GM23248 (cell line): ENCODE measurements around the gene MICAL2. TPM values are rescaled to one million over a fixed set of nuclear protein-coding genes. Genes with fewer than 3 reads are reported as not detected.

Experiments
- DNase-seq: peaks from one replicate; pipeline ENCODE4 v3.0.0-alpha.2; 2015
- H2AFZ ChIP-seq: fragments of 200-600 bp; sonication (generic); 2 replicates; pipeline ENCODE4 v1.6.1; 2016; ENCODE audit warnings: antibody characterized with exemption
- H3F3A ChIP-seq: fragments of 200-600 bp; sonication (generic); 2 replicates; pipeline ENCODE4 v1.6.1; 2016; ENCODE audit warnings: mild to moderate bottlenecking, antibody characterized with exemption, mixed run types; ENCODE audit not compliant: insufficient read depth
- H3K27ac ChIP-seq: fragments of 200-600 bp; sonication (generic); 2 replicates; pipeline ENCODE4 v1.5.1; 2016; ENCODE audit warnings: mild to moderate bottlenecking
- H3K27me3 ChIP-seq: fragments of 200-600 bp; sonication (generic); replicated peaks from 2 replicates; pipeline ENCODE4 v1.6.1; 2016; ENCODE audit warnings: mild to moderate bottlenecking; ENCODE audit not compliant: insufficient read depth
- H3K36me3 ChIP-seq: fragments of 200-600 bp; sonication (generic); 2 replicates; pipeline ENCODE4 v1.6.1; 2016; ENCODE audit warnings: low read depth, mild to moderate bottlenecking
- H3K4me1 ChIP-seq: fragments of 200-600 bp; sonication (generic); 2 replicates; pipeline ENCODE4 v1.6.1; 2016; ENCODE audit warnings: mild to moderate bottlenecking; ENCODE audit not compliant: insufficient read depth
- H3K4me2 ChIP-seq: fragments of 200-600 bp; sonication (generic); one replicate; pipeline ENCODE4 v1.6.1; 2016; ENCODE audit warnings: mild to moderate bottlenecking; ENCODE audit not compliant: unreplicated experiment
- H3K4me3 ChIP-seq: fragments of 200-600 bp; sonication (generic); 2 replicates; pipeline ENCODE4 v1.5.1; 2016; ENCODE audit warnings: mild to moderate bottlenecking
- H3K79me2 ChIP-seq: fragments of 200-600 bp; sonication (generic); 2 replicates; pipeline ENCODE4 v1.6.1; 2016; ENCODE audit warnings: mild to moderate bottlenecking; ENCODE audit not compliant: insufficient read depth
- H3K9ac ChIP-seq: fragments of 200-600 bp; sonication (generic); 2 replicates; pipeline ENCODE4 v1.6.1; 2016; ENCODE audit warnings: mild to moderate bottlenecking
- H3K9me2 ChIP-seq: fragments of 200-600 bp; sonication (generic); 2 replicates; pipeline ENCODE4 v1.6.1; 2016; ENCODE audit warnings: mixed run types, mild to moderate bottlenecking, moderate library complexity; ENCODE audit not compliant: insufficient read depth
- H3K9me3 ChIP-seq: fragments of 200-600 bp; sonication (generic); one replicate; pipeline ENCODE4 v1.6.1; 2017; ENCODE audit warnings: low read depth
- H4K20me1 ChIP-seq: fragments of 200-600 bp; sonication (generic); 2 replicates; pipeline ENCODE4 v1.6.0; 2016; ENCODE audit not compliant: insufficient read depth
- EZH2 ChIP-seq: fragments of 200-600 bp; sonication (generic); IDR thresholded peaks from 2 replicates; pipeline ENCODE4 v1.6.1; 2018; ENCODE audit warnings: antibody characterized with exemption, mild to moderate bottlenecking; ENCODE audit not compliant: insufficient read depth, poor library complexity, severe bottlenecking
- EZH2phosphoT487 ChIP-seq: fragments of 200-600 bp; sonication (generic); IDR thresholded peaks from 2 replicates; pipeline ENCODE4 v1.6.1; 2018; ENCODE audit warnings: antibody characterized with exemption, moderate library complexity, mild to moderate bottlenecking, low read depth; ENCODE audit not compliant: insufficient read depth
- WGBS, 2 experiments: methylation state at CpG; one replicate each; pipeline ENCODE4 v1.1.6; 2015 to 2017; ENCODE audit warnings: low lambda C conversion rate in 2 of 2, low coverage in 1 of 2; ENCODE audit errors: missing lambda C conversion rate in 2 of 2; 5-methylcytosine and 5-hydroxymethylcytosine counted together
- in situ Hi-C: fragments of 300-500 bp; cut with MboI; formaldehyde crosslinking; loops from 2 replicates; pipeline ENCODE4 v1.15.0; 2020
- polyA plus RNA-seq: library from polyadenylated mRNA; unstranded; fragments of >200 nt; fragmentation: Nextera tagmentation; extraction: Ambion mirVana; gene quantifications from 2 replicates; pipeline ENCODE4 v1.2.1, GENCODE V29; 2016
- total RNA-seq: library from RNA; depleted of rRNA; stranded (reverse); fragments of >200 nt; shearing (Covaris generic); gene quantifications from 2 replicates; pipeline ENCODE4 v1.2.3, GENCODE V29; 2014

MICAL2 gene
- total and polyA plus RNA-seq, 2 experiments from 2014 or later, result 83.3 to 158 TPM

DNA sequence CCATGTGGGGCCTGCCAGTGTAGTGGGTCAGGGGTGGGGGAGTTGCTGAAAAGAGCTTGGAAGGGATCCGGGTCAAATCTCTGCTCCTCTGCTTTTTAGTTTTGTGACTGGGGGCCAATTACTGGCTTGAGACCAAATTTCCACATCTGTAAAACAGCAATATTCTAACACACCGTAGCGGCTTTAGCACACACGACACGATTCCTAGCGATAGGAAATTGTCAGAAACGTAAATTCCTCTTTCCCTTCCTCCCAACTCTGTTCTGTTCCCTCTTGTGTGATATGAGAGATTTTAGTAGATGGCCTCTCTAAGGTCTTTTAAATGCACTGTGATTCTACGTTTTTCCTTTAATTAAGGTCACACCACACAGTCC is 71.9 kb downstream of the MICAL2 start:
- Histone ChIP-seq H3K9me2 (no peaks in the 10 kb centered on the region), H3K79me2 (peaks cover 73% of the 10 kb centered on the region), H3K27me3 (no peaks in the 10 kb centered on the region), H2AFZ (no peak overlapping the region), H3K4me1 (peaks cover 48% of the 10 kb centered on the region), H4K20me1 (no peaks in the 10 kb centered on the region), H3K27ac (peak overlapping the region; percentile 96), H3F3A (peaks cover 57% of the 10 kb centered on the region), H3K4me2 (peak overlapping the region; percentile 61), H3K9me3 (no peaks in the 10 kb centered on the region), H3K4me3 (0 out of 2 replicates have a peak overlapping the region, but pooled peaks have one; percentile 34), H3K9ac (peak overlapping the region; percentile 76), H3K36me3 (no peaks in the 10 kb centered on the region)
- DNase-seq, result no peak
- in situ Hi-C loops, result no loop called here
- TF ChIP-seq EZH2, result no peak
- WGBS, 2 experiments, result 69 to 77% methylated on average over 8 of the region's 8 CpGs

- in situ Hi-C loops, result no loop called here
- TF ChIP-seq EZH2phosphoT487 (peak; percentile 93), EZH2 (no peak)
- Histone ChIP-seq H2AFZ (no peak overlapping the region), H3K9ac (peak overlapping the region; percentile 76), H3K4me2 (peak overlapping the region; percentile 61), H3K79me2 (peaks cover 73% of the 10 kb centered on the region), H4K20me1 (no peaks in the 10 kb centered on the region), H3K4me1 (peaks cover 42% of the 10 kb centered on the region), H3K36me3 (no peaks in the 10 kb centered on the region), H3K9me3 (no peaks in the 10 kb centered on the region), H3F3A (peaks cover 51% of the 10 kb centered on the region), H3K27ac (peak overlapping the region; percentile 96), H3K27me3 (no peaks in the 10 kb centered on the region), H3K4me3 (peak overlapping the region; percentile 34), H3K9me2 (no peaks in the 10 kb centered on the region)
- 3% methylated on average over 12 of the region's 12 CpGs for WGBS, 2 experiments
- DNase-seq, result peak; percentile 98
Observed at GRCh38 chr11:12182676-12183541, 72.5 kb downstream of the MICAL2 start.

GRCh38 chr11:12183827-12184620 is 73.6 kb downstream of the MICAL2 start:
- Histone ChIP-seq H3K79me2 (peaks cover 73% of the 10 kb centered on the region), H3K36me3 (no peaks in the 10 kb centered on the region; the same call in none of the 2 replicates), H3F3A (peaks cover 46% of the 10 kb centered on the region), H3K4me1 (peaks cover 37% of the 10 kb centered on the region), H3K9me2 (no peaks in the 10 kb centered on the region), H3K4me2 (peak overlapping the region; percentile 43), H4K20me1 (no peaks in the 10 kb centered on the region), H2AFZ (no peak overlapping the region), H3K4me3 (no peak overlapping the region), H3K27me3 (no peaks in the 10 kb centered on the region), H3K27ac (peak overlapping the region; percentile 96), H3K9me3 (no peaks in the 10 kb centered on the region), H3K9ac (peak overlapping the region; percentile 76)
- WGBS, 2 experiments, result 88% methylated on average over 12 of the region's 12 CpGs
- no peak for DNase-seq
- TF ChIP-seq EZH2 (no peak), EZH2phosphoT487 (no peak)
- in situ Hi-C loops, result no loop called here

- Histone ChIP-seq H3K36me3 (no peaks in the 10 kb centered on the region; the same call in none of the 2 replicates), H2AFZ (no peak overlapping the region), H3K4me3 (no peak overlapping the region), H4K20me1 (no peaks in the 10 kb centered on the region), H3K27ac (peak overlapping the region; percentile 96), H3K9ac (peak overlapping the region; percentile 20; the same call in 1 of the 2 replicates), H3K4me1 (peaks cover 37% of the 10 kb centered on the region), H3F3A (peaks cover 46% of the 10 kb centered on the region), H3K79me2 (peaks cover 73% of the 10 kb centered on the region), H3K4me2 (no peak overlapping the region), H3K27me3 (no peaks in the 10 kb centered on the region), H3K9me2 (no peaks in the 10 kb centered on the region), H3K9me3 (no peaks in the 10 kb centered on the region)
- TF ChIP-seq EZH2phosphoT487 (no peak), EZH2 (no peak)
- WGBS, 2 experiments, result 90 to 95% methylated on average over 1 of the region's 1 CpG
- in situ Hi-C loops, result no loop called here
- DNase-seq, result peak; percentile 70
Observed at GRCh38 chr11:12184699-12185098, 74.3 kb downstream of the MICAL2 start.
